Neural progenitor cell (in vitro differentiated cells): ENCODE results near the gene NAGA.

ENCODE experiments used
- CTCF ChIP-seq: fragments of 200-600 bp; sonication (generic); IDR thresholded peaks from 2 replicates; pipeline ENCODE4 v1.5.1; 2017; ENCODE audit warnings: antibody characterized with exemption, mild to moderate bottlenecking
- EZH2 ChIP-seq: fragments of 200-600 bp; sonication (generic); IDR thresholded peaks from 2 replicates; pipeline ENCODE4 v1.6.1; 2017; ENCODE audit warnings: antibody characterized with exemption, mild to moderate bottlenecking, moderate library complexity

DNA sequence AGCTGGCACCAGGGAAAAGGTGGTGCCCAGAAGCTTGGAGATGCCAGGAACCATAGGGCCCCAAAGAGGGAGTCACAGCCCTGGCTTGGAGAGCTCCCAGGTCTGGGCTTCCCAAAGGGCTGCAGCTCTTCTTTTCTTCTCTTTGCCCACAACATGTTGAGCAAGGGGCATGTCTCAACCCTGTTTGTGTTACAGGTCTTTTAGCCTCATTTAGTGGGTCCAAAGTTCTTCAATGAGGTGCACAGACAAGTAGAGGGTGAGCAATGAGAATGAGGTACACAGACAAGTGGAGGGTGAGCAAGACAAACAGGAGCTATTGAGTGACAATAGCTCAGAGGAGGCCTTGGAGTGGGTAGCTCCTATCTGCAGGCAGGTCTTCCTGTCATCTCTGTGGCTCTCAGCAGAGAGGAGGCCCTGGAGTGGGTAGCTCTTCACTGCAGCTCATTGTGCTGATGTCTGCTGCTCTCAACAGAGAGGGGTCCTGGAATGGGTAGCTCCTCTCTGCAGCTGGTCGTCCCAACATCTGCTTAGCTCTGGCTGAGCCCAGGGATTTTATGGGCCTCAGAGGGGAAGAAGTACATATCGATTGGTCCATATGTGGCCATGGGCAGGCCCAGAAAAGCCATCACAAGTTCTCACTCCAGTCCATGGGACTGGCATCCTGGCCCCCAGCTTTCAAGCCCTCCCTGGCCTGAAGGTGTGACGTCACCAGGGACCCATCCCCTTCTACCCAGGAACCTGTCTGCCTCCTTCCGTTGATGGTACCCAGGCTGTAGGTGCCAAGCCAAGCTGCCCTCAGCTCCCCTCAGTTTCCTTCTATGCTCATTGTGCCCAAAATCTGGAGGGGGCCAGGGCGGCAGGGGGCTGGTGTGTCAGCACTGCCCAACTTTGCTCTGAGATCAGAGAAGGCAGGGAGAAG, 37.1 kb downstream of the NAGA start:
- TF ChIP-seq CTCF (no peak), EZH2 (no peak)
